ENCODE measurements around the gene GPC3. TPM values are rescaled to one million over a fixed set of nuclear protein-coding genes. Genes with fewer than 3 reads are reported as not detected.

Gene GPC3
- total RNA-seq, 1 experiment from 2014 or later = 0.98 TPM

GRCh38 chrX:133836561-133836960 is 148.8 kb downstream of the GPC3 start:
- no peak overlapping the region for H3K27ac ChIP-seq (ENCODE audit: low read depth, low read length)
- H3K9me2 ChIP-seq (ENCODE audit: insufficient read depth) = no peaks in the 10 kb centered on the region
- POLR2A ChIA-PET = no interaction called here
- RAD21 ChIA-PET (ENCODE audit: low non-redundant PET in 1 of 2, low total read pairs in 2 of 2, uncharacterized antibody in 2 of 2, unreplicated experiment in 2 of 2) = no interaction called here
- no peaks in the 10 kb centered on the region for H4K20me1 ChIP-seq (ENCODE audit: insufficient read depth)
- CTCF ChIA-PET = no interaction called here
- DNase-seq (ENCODE audit: low read depth, low spot score) = no peak
- ATAC-seq = no peak
- H3K4me1 ChIP-seq (ENCODE audit: control insufficient read depth in 1 of 2, insufficient read depth in 2 of 2, low read length in 2 of 2) = no peaks in the 10 kb centered on the region
- intact Hi-C loops (cut with micrococcal nuclease) = loop anchor here (10.0 kb wide), 1 partner anchor 142 kb away; no protein-coding TSS in a partner anchor
- no peaks in the 10 kb centered on the region for H3K79me2 ChIP-seq (ENCODE audit: insufficient read depth, low read length)
- no peaks in the 10 kb centered on the region for H3K27me3 ChIP-seq (ENCODE audit: insufficient read depth, low read length)
- no peaks in the 10 kb centered on the region for H3K9me3 ChIP-seq (ENCODE audit: control insufficient read depth in 1 of 2, insufficient read depth in 1 of 2, low read depth in 1 of 2, low read length in 2 of 2)
- H3K9ac ChIP-seq (ENCODE audit: low read length) = no peak overlapping the region
- BruUV-seq (replicated peaks) = no TSS peak
- no peaks in the 10 kb centered on the region for H3K36me3 ChIP-seq (ENCODE audit: control insufficient read depth in 1 of 2, insufficient read depth in 2 of 2, low read length in 2 of 2)
- H3K4me2 ChIP-seq (ENCODE audit: low read length) = no peak overlapping the region
- TF ChIP-seq CEBPB (IDR thresholded peaks at IDR 0.05; ENCODE audit: low read depth) (no peak), ZFX (IDR thresholded peaks at IDR 0.05) (no peak), FOSL1 (IDR thresholded peaks at IDR 0.05; ENCODE audit: low read depth) (no peak), SP1 (IDR thresholded peaks at IDR 0.05; ENCODE audit: low read depth) (no peak)
- TF ChIP-seq, protein P1, sequence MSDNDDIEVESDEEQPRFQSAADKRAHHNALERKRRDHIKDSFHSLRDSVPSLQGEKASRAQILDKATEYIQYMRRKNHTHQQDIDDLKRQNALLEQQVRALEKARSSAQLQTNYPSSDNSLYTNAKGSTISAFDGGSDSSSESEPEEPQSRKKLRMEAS (IDR thresholded peaks at IDR 0.05) = no peak
- TF ChIP-seq, protein P2, sequence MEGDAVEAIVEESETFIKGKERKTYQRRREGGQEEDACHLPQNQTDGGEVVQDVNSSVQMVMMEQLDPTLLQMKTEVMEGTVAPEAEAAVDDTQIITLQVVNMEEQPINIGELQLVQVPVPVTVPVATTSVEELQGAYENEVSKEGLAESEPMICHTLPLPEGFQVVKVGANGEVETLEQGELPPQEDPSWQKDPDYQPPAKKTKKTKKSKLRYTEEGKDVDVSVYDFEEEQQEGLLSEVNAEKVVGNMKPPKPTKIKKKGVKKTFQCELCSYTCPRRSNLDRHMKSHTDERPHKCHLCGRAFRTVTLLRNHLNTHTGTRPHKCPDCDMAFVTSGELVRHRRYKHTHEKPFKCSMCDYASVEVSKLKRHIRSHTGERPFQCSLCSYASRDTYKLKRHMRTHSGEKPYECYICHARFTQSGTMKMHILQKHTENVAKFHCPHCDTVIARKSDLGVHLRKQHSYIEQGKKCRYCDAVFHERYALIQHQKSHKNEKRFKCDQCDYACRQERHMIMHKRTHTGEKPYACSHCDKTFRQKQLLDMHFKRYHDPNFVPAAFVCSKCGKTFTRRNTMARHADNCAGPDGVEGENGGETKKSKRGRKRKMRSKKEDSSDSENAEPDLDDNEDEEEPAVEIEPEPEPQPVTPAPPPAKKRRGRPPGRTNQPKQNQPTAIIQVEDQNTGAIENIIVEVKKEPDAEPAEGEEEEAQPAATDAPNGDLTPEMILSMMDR (IDR thresholded peaks at IDR 0.05 in 2 of 3, conservative IDR thresholded peaks at IDR 0.05 in 1 of 3; ENCODE audit: borderline replicate concordance in 1 of 3, insufficient read depth in 1 of 3, low read depth in 2 of 3, low read length in 2 of 3) = no peak
- H2AFZ ChIP-seq (ENCODE audit: low read depth, low read length, poor library complexity, severe bottlenecking) = no peak overlapping the region
- no peak overlapping the region for H3K4me3 ChIP-seq (replicated peaks in 1 of 2; ENCODE audit: low read depth in 1 of 2, low read length in 2 of 2)

DNA sequence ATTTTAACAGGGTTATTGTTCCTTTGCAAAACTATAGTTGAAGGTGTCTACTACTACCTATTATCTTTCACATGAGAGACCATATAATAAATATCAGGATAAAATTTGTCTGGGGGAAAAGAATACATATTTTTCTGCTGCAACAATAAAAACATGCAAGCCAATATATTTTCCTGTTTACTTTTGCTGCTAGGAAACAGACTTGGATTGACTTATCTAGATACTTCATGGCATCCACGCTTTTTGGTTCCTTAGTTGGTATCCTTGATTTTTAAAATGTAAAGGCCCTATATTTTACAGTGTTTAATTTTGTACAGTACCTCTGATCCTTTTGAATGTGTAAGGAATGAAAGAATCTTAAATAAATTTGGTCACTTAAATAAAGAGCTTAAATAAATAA is 150.6 kb downstream of the GPC3 start:
- Histone ChIP-seq H3K4me1 (ENCODE audit: control insufficient read depth in 1 of 2, insufficient read depth in 2 of 2, low read length in 2 of 2) (no peaks in the 10 kb centered on the region), H3K27ac (ENCODE audit: low read depth, low read length) (no peak overlapping the region), H3K27me3 (ENCODE audit: insufficient read depth, low read length) (no peaks in the 10 kb centered on the region), H3K9me3 (ENCODE audit: control insufficient read depth in 1 of 2, insufficient read depth in 1 of 2, low read depth in 1 of 2, low read length in 2 of 2) (no peaks in the 10 kb centered on the region), H3K36me3 (ENCODE audit: control insufficient read depth in 1 of 2, insufficient read depth in 2 of 2, low read length in 2 of 2) (no peaks in the 10 kb centered on the region), H3K4me2 (ENCODE audit: low read length) (no peak overlapping the region), H4K20me1 (ENCODE audit: insufficient read depth) (no peaks in the 10 kb centered on the region), H2AFZ (ENCODE audit: low read depth, low read length, poor library complexity, severe bottlenecking) (no peak overlapping the region), H3K79me2 (ENCODE audit: insufficient read depth, low read length) (no peaks in the 10 kb centered on the region), H3K4me3 (replicated peaks in 1 of 2; ENCODE audit: low read depth in 1 of 2, low read length in 2 of 2) (no peak overlapping the region), H3K9ac (ENCODE audit: low read length) (no peak overlapping the region), H3K9me2 (ENCODE audit: insufficient read depth) (no peaks in the 10 kb centered on the region)
- ChIA-PET RAD21 (ENCODE audit: low non-redundant PET in 1 of 2, low total read pairs in 2 of 2, uncharacterized antibody in 2 of 2, unreplicated experiment in 2 of 2) (no interaction called here), CTCF (no interaction called here), POLR2A (no interaction called here)
- ATAC-seq (no peak), DNase-seq (ENCODE audit: low read depth, low spot score) (no peak)
- BruUV-seq (replicated peaks) = no TSS peak
- intact Hi-C loops (cut with micrococcal nuclease) = loop anchor here (10.0 kb wide), 1 partner anchor 140 kb away; no protein-coding TSS in a partner anchor
- no peak for TF ChIP-seq SIN3A (IDR thresholded peaks at IDR 0.05; ENCODE audit: low read depth)
- no peak for TF ChIP-seq RAD21 (IDR thresholded peaks at IDR 0.05; ENCODE audit: low read depth)
- no peak for TF ChIP-seq REST (IDR thresholded peaks at IDR 0.05; ENCODE audit: low read depth)
- TF ChIP-seq EZH2phosphoT487 (IDR thresholded peaks at IDR 0.05; ENCODE audit: borderline replicate concordance) = no peak
- no peak for TF ChIP-seq POLR2AphosphoS5 (IDR thresholded peaks at IDR 0.05; ENCODE audit: low read depth, low read length)
- TF ChIP-seq CBX3 (IDR thresholded peaks at IDR 0.05; ENCODE audit: low read depth) = no peak
- no peak for TF ChIP-seq ZNF274 (IDR thresholded peaks at IDR 0.05; ENCODE audit: low read depth, low read length)
- TF ChIP-seq EGR1 (IDR thresholded peaks at IDR 0.05; ENCODE audit: low read depth) = no peak
- no peak for TF ChIP-seq JUND (IDR thresholded peaks at IDR 0.05)
- TF ChIP-seq ELF1 (IDR thresholded peaks at IDR 0.05; ENCODE audit: borderline replicate concordance, low read depth) = no peak
- TF ChIP-seq SP1 (IDR thresholded peaks at IDR 0.05; ENCODE audit: low read depth) = no peak
- TF ChIP-seq, protein P1 (IDR thresholded peaks at IDR 0.05) = no peak
- TF ChIP-seq EZH2 (IDR thresholded peaks at IDR 0.05) = no peak
